Measurements from ENCODE around the gene KCTD11.
A peak's percentile ranks its signal among the peaks of the same experiment; 100 is the strongest.

KCTD11 gene

DNA sequence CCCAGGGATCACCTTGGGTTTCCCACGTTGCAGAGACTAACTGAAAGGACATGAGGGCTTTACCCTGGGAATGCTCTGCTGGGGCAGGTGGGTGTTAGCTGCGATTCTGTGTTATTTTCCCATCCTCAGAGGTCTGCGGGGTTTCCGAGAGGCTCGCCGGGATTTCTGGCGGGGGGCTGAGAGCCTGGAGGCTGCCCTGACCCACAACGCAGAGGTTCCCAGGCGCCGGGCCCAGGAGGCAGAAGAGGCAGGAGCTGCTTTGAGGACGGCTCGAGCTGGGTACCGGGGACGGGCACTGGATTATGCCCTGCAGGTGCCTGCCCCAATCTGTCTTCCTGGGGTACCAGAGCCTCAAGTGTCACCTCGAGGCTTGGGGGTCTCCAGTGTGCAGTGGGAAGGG, 8.7 kb upstream of the KCTD11 start:
- peaks cover 0 to 37% of the 10 kb centered on the region in 2 donors for H3K27me3 ChIP-seq
- no peak overlapping the region for H3K4me3 ChIP-seq
- no peaks in the 10 kb centered on the region for H3K36me3 ChIP-seq
- intact Hi-C loops (cut with DNase I; ENCODE audit: low total_unique reads), result loop anchor here (10.0 kb wide), 1 partner anchor 88 kb away; the partner anchor contains the start of genes CTDNEP1 and ELP5
- no peaks in the 10 kb centered on the region for H3K9me3 ChIP-seq
- no peak overlapping the region for H3K27ac ChIP-seq
- DNase-seq, result no peak
- H3K4me1 ChIP-seq, result peaks cover 0 to 6% (median 0%) of the 10 kb centered on the region in 4 donors
- TF ChIP-seq, protein P1, sequence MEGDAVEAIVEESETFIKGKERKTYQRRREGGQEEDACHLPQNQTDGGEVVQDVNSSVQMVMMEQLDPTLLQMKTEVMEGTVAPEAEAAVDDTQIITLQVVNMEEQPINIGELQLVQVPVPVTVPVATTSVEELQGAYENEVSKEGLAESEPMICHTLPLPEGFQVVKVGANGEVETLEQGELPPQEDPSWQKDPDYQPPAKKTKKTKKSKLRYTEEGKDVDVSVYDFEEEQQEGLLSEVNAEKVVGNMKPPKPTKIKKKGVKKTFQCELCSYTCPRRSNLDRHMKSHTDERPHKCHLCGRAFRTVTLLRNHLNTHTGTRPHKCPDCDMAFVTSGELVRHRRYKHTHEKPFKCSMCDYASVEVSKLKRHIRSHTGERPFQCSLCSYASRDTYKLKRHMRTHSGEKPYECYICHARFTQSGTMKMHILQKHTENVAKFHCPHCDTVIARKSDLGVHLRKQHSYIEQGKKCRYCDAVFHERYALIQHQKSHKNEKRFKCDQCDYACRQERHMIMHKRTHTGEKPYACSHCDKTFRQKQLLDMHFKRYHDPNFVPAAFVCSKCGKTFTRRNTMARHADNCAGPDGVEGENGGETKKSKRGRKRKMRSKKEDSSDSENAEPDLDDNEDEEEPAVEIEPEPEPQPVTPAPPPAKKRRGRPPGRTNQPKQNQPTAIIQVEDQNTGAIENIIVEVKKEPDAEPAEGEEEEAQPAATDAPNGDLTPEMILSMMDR (IDR thresholded peaks at IDR 0.05), result no peak

DNA sequence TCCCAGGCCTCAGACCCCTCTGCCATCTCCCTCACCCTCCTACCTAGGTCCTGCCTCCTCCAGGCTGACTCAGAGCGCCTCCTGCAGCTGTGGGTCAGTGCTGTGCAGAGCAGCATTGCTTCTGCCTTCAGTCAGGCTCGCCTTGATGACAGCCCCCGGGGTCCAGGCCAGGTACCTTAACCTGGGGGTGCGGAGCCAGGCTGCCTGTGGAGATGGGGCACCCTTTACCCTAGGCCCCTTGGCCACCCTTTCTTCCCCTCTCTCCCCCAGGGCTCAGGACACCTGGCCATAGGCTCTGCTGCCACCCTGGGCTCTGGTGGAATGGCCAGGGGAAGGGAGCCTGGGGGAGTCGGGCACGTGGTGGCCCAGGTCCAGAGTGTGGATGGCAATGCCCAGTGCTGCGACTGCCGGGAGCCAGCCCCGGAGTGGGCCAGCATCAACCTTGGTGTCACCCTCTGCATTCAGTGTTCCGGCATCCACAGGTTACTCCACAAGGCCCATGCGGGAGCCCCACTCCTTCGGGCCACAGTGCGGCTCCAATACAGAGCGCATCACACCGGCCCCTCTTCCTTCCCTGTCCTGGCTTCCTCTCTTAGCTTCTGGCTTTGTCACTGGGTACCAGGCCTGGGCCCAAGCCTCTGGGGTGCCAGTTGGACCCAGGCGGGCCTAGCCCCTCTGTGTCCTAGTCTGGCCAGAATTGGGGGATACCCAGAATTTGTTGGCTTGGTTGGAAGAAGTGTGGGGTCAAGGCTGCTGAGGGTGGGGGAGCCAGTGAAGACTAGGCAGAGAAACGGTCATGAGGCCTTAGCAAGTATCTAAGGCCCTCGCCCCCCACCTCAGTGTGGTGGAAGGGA, 5.0 kb upstream of the KCTD11 start:
- intact Hi-C loops (cut with DNase I; ENCODE audit: low total_unique reads), result loop anchor here (10.0 kb wide), 1 partner anchor 92 kb away; the partner anchor contains the start of genes CTDNEP1 and ELP5
- Histone ChIP-seq H3K4me1 (peaks cover 0 to 30% (median 10%) of the 10 kb centered on the region in 4 donors), H3K36me3 (no peaks in the 10 kb centered on the region), H3K4me3 (no peak overlapping the region), H3K27me3 (peaks cover 0 to 11% of the 10 kb centered on the region in 2 donors), H3K27ac (no peak overlapping the region), H3K9me3 (no peaks in the 10 kb centered on the region)
- DNase-seq, result no peak
- TF ChIP-seq, protein P1 (IDR thresholded peaks at IDR 0.05), result no peak

DNA sequence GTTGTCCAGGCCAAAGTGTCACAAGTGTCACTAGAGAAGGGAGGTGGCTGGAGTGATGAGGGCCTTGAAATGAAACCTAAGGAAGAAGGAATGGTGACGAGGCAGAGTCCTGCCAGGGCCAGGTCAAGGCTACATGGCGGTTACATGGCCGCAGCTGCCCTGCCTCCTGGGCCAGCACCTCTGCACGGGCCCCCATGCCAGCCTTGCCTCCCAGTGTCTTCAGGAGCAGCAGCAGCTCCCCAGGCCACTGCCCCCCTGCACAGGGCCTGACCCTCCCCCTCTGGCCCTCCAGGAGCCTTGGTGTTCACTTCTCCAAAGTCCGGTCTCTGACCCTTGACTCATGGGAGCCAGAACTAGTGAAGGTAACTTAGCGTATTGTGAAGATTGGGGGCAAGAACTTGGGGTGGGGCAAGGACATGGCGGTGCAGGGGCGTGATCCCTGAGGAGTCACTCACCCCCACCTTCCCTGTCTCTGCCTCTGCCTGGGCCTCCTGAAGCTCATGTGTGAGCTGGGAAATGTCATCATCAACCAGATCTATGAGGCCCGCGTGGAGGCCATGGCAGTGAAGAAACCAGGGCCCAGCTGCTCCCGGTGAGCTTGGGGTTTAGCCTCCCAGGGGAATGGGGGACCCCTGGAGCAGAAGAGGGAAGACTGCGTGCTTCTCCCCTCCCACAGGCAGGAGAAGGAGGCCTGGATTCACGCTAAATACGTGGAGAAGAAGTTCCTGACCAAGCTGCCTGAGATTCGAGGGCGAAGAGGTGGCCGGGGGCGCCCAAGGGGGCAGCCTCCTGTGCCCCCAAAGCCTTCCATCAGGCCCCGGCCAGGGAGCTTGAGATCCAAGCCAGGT, 4.1 kb upstream of the KCTD11 start:
- no peak overlapping the region for H3K27ac ChIP-seq
- no peaks in the 10 kb centered on the region for H3K9me3 ChIP-seq
- peaks cover 0 to 7% of the 10 kb centered on the region in 2 donors for H3K27me3 ChIP-seq
- intact Hi-C loops (cut with DNase I; ENCODE audit: low total_unique reads), result loop anchor here (10.0 kb wide), 1 partner anchor 93 kb away; the partner anchor contains the start of genes CTDNEP1 and ELP5
- DNase-seq, result no peak
- TF ChIP-seq, protein P1 (IDR thresholded peaks at IDR 0.05), result no peak
- peaks cover 0 to 36% (median 16%) of the 10 kb centered on the region in 4 donors for H3K4me1 ChIP-seq
- H3K36me3 ChIP-seq, result no peaks in the 10 kb centered on the region
- no peak overlapping the region for H3K4me3 ChIP-seq

GRCh38 chr17:7348478-7349242, 3.3 kb upstream of the KCTD11 start:
- Histone ChIP-seq H3K9me3 (no peaks in the 10 kb centered on the region), H3K4me3 (no peak overlapping the region), H3K27me3 (no peaks in the 10 kb centered on the region), H3K27ac (peak overlapping the region in 1 of 2 donors; percentile 99), H3K36me3 (no peaks in the 10 kb centered on the region), H3K4me1 (peaks cover 0 to 44% (median 24%) of the 10 kb centered on the region in 4 donors)
- intact Hi-C loops (cut with DNase I; ENCODE audit: low total_unique reads), result loop anchor here (10.0 kb wide), 1 partner anchor 94 kb away; the partner anchor contains the start of genes CTDNEP1 and ELP5
- TF ChIP-seq, protein P1 (IDR thresholded peaks at IDR 0.05), result no peak
- DNase-seq, result no peak

DNA sequence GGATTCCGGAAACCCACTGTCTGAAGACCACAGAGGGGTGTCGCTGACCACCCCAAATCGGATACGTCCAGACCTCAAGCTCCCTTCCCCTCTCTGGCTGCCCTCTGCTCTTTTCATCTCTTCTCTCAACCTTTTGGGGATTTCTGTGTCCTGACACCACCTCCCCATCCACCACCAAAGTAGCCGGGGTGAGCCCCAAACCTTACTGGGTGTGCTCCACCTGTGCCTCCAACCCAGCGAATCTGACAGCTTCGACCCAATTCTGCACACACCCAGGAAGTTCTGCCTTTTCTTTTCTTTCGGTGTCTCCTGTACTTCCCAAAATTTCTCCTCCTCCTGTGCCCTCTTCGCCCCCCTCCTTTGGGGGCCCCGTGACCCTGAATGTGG, 534 bp downstream of the KCTD11 start:
- no peaks in the 10 kb centered on the region for H3K9me3 ChIP-seq
- H3K27ac ChIP-seq, result peak overlapping the region; percentile 99
- H3K36me3 ChIP-seq, result no peaks in the 10 kb centered on the region
- peaks cover 0 to 73% (median 41%) of the 10 kb centered on the region in 4 donors for H3K4me1 ChIP-seq
- H3K27me3 ChIP-seq, result no peaks in the 10 kb centered on the region
- intact Hi-C loops (cut with DNase I; ENCODE audit: low total_unique reads), result loop anchor here (1.0 to 5.0 kb wide), 3 partner anchors 85 to 210 kb away; partner anchors contain the start of genes FGF11, SENP3 and TMEM102
- DNase-seq, result no peak
- H3K4me3 ChIP-seq, result peak overlapping the region; percentile 86 to 91
- TF ChIP-seq, protein P1 (IDR thresholded peaks at IDR 0.05), result peak in 1 of 2 experiments; percentile 53
